ENCODE data around the gene UQCRQ.

The UQCRQ gene

DNA sequence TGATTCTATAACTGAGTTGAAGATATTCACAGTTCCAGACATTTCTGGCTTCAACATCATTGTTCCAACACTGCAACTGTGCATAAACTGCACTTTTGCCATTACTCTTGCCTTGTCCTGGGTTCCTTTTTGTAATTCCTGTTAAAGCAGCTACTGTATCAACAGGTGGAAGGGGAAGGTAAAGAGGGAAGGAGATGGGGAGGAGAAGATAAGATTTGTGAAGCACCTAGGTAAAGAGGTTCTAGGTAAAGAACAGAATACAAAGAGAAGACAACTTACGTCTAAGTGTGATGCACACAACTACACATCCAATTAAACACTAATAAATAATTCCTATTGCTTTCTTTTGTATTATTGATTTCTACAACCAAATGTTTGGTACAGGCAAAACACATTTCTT lies 43.3 kb downstream of the UQCRQ start:
- DNase-seq (ENCODE audit: low read depth, low spot score): no peak

DNA sequence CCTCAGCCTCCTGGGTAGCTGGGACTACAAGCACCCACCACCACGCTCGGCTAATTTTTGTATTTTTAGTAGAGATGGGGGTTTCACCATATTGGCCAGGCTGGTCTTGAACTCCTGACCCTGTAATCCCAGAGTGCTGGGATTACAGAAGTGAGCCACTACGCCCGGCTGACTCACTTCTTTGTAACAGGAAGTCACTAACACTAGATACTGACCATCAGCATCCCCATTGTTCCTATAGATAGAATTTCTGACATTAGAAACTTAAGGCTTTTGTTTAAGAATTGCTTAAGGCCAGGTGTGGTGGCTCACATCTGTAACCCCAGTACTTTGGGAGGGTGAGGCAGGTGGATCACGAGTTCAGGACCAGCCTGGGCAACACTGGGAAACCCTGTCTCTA lies 49.2 kb downstream of the UQCRQ start:
- no peak for DNase-seq (ENCODE audit: low read depth, low spot score)

DNA sequence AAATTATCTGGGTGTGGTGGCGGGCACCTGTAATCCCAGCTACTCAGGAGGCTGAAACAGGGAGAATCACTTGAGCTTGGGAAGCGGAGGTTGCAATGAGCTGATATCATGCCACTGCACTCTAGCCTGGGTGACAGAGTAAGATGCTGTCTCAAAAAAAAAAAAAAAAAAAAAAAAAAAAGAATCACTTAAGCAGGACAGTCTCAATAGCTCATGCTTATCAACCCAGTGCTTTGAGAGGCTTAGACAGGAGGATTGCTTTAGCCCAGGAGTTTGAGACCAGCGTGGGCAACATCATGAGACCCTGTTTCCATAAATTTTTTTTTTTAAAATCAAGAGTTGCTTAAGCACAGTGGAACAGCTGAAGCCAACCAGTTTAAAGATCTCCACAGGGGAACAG lies 49.6 kb downstream of the UQCRQ start:
- no peak for DNase-seq (ENCODE audit: low read depth, low spot score)

Measured in activated CD4-positive, CD25-positive, alpha-beta regulatory T cell treated with anti-CD3 and anti-CD28 coated beads, Interleukin-2, amount 50 U/mL, for 16 hours (primary cell).